HG02642 (cell line): Measurements from ENCODE around the gene ERMN.
"Not testable (repeated sequence)": the region's sequence is repeated elsewhere in the genome, so short reads cannot be mapped to it uniquely, and the experiment has no call there.

Source experiments
- ATAC-seq: cut with Tn5 transposase; IDR thresholded peaks from one replicate; pipeline ENCODE4 v1.9.1; 2021; ENCODE audit warnings: mild to moderate bottlenecking; ENCODE audit not compliant: unreplicated experiment, poor library complexity

ERMN gene, protein sequence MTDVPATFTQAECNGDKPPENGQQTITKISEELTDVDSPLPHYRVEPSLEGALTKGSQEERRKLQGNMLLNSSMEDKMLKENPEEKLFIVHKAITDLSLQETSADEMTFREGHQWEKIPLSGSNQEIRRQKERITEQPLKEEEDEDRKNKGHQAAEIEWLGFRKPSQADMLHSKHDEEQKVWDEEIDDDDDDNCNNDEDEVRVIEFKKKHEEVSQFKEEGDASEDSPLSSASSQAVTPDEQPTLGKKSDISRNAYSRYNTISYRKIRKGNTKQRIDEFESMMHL

DNA sequence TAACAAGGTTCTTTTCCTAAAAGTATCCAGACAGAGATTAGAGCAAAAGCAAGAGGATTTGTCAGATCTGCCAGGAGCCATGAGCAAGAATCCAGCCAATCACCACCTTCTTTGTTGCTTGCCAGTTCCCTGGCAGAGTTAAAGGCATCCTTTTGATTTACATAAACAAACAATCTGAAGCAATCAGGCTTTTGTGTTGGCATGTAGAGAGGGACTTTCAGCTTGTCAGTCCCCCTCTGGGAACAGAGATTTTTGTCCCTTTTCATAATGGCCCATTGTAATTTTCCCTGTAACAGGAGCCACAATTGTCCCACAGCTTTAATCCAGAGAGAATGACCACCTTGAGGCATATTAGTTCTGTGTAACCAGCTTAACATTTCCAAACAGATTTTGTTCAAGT lies at the start of gene ERMN:
TSS of gene ERMN (minus strand) at position 39 of the 400 bp plus-strand sequence. CDS start 182 bp downstream, outside the sequence.
- ATAC-seq, result no peak

DNA sequence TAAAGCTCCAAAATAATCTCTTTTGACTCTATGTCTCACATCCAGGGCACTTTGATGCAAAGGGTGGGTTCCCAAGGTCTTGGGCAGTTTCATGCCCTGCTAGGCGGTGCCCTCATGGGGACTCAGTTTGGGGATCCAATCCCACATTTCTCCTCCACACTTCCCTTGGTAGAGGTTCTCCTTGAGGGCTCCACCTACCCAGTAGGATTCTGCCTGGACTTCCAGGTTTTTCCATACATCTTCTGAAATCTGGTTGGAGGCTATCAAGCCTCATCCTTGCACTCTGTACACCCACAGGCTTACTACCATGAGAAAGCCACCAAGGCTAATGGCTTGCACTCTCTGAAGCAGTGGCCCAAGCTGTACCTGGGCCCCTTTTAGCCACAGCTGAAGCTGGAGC lies 49.8 kb upstream of the ERMN start:
- no peak for ATAC-seq

DNA sequence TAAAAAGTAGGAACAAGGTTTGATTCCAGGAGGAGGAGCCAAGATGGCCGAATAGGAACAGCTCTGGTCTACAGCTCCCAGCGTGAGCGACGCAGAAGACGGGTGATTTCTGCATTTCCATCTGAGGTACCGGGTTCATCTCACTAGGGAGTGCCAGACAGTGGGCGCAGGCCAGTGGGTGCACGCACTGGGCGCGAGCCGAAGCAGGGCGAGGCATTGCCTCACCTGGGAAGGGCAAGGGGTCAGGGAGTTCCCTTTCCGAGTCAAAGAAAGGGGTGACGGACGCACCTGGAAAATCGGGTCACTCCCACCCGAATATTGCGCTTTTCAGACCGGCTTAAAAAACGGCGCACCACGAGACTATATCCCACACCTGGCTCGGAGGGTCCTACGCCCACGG lies 42.9 kb upstream of the ERMN start:
- not testable (repeated sequence) for ATAC-seq

DNA sequence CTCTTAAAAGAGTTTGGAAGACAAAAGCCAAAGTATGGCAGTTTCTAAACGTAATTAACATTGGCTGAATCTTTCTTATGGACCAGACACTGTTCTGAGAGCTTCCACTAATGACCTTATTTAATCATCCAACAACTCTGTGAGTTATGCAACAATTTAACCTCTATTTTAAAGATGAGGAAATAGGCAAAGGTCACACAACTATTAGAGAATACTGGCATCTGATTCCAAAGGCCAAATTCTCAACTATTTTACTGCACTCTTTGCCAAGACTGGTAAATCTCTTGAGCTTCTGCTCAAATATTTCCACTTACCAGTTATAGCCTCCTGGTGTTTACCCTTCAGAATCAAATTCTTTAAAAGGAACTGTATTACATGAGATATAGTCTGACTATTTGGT lies 42.1 kb upstream of the ERMN start:
- no peak for ATAC-seq

DNA sequence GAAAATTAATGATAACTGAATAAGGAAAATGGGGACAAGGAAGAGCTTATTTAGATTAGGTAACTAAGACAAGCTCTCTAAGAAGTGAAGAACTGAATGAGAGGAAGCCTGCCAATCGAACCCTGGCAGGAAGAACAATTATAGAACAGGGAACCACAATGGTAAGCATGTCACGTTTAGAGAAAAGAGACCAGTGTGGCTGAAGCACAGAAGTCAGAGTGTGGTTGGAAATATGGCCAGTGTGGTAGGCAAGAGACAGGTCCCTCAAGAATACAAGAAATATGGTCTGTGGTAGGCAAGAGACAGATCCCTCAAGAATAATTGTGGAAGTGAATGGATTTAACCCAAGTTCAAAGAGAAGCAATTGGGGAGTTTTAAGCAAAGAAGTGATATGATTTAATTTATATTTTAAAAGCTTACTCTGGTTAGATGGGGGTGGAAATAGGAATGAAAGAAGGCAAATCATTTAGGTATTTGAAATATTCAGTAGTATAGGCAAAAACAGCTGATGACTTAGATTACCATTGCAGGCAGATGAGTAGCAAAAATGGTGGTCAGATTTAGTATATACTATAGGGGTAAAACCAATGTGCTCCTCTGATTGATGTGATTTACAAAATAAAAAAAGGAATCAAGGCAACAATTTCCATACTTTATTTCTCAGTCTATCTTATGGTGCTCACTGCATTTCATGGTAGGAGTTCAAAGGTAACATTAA lies 38.8 kb upstream of the ERMN start:
- ATAC-seq, result peak; percentile 89

DNA sequence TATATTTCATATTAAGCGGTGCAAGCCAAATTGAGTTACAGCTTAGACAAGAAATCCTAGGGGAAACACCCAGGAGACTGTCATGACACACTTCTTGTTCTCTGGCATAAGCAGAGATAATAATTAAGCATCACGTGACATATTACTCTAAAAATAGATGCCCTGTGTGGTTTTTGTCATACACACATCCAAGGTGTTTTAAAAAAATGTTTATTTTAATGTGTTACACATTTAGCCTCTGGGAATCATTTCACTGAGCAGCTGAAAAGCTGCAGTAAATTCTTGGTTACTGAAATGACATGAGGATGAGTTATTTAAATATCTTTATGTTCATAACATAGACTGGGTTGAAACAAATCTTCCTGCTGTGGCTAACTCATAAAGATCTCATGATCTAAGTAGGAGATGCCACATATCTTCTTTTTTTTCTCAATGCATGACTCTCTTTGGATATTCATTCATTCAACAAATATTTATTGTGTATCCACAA lies 38.0 kb upstream of the ERMN start:
- ATAC-seq, result peak; percentile 62

DNA sequence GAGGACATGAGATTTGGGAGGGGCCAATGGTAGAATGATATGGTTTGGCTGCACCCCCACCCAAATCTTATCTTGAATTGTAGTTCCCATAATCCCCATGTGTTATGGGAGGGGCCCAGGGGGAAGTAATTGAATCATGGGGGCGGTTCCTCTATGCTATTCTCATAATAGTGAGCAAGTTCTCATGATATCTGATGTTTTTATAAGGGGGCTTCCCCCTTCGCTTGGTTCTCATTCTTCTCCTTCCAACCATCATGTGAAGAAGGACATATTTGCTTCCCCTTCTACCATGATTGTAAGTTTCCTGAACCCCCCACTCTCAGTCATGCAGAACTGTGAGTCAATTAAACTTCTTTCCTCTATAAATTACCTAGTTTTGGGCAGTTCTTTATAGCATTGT lies 37.0 kb upstream of the ERMN start:
- ATAC-seq, result no peak

DNA sequence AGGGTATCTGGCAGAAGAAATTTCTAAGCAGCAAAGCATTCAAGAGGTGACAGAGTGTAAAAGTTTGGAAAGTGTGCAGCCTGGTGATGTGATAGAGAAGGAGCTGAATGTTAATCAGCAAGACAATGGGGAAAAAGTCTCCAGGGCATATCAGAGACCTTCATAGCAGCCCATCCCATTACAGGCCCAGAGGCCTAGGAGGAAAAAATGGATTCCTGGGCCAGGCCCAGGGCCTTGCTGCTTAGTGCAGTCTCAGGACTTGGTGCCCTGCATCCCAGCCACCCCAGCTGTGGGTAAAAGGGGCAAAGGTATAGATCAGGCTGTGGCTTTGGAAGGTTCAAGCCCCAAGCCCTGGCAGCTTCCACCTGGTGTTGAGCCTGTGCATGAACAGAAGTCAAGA lies 35.9 kb upstream of the ERMN start:
- ATAC-seq, result no peak

DNA sequence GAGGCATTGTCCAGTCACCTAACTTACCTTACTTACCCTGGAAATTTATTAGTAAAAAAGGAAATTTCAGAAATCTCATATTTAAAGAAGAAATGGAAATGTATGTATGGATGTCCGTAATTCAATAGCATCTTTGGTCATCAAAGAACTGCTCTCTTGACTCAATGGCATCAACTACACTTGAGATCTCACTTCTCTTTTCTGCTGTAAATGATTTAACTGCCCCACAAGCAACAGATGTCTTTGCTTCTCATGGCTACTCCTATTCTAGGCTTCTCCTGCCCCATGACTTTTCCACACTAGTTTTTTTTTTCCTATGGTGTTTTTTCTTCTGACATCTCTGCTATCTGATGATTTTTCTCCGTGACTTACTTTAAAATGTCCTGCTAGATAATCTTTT lies 34.0 kb upstream of the ERMN start:
- no peak for ATAC-seq

DNA sequence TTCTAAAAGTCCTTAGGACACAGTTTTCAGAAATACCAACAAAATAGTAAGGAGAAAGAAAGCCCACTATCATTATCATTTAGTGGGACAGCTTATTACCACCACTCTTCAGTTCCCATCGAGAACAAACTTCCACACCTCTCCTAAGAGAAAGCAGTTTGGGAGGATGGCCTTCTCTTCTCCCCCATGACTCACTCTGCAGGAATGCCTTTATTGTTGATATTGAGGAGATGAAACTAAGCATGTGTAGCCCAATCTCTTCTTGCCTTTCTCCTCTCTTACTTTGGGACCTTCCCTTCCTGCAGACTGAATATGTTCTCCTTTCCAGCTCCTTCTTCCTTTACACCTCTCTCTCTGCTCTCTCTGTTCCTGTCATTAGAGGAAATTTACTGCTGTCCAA lies 30.0 kb upstream of the ERMN start:
- no peak for ATAC-seq

DNA sequence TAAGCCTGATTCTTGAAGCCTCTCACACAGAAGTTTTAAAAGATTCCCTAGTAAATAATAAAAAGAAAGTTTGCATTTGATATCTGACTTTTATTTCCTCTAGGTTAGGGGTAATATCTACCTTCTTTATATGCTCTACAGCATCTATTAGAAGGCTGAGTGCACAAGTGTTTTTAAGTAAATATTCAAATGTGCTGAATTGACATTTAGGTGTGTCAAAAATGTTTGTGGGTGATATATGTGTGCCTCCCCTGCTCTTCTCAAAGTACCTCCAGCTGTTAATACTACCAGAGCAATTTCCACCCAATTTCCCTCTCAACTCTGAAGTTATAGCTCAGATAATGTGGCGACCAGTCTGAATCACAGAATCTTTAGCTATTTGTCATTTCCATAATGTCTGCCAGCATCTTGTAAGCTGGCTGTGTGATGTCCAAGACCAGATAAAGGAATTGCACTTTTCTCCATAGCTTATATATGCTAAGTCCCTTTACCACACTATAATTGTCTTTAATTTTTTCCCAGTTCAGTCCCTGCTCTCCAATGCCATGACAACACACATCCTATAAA lies 24.4 kb upstream of the ERMN start:
- ATAC-seq, result no peak

DNA sequence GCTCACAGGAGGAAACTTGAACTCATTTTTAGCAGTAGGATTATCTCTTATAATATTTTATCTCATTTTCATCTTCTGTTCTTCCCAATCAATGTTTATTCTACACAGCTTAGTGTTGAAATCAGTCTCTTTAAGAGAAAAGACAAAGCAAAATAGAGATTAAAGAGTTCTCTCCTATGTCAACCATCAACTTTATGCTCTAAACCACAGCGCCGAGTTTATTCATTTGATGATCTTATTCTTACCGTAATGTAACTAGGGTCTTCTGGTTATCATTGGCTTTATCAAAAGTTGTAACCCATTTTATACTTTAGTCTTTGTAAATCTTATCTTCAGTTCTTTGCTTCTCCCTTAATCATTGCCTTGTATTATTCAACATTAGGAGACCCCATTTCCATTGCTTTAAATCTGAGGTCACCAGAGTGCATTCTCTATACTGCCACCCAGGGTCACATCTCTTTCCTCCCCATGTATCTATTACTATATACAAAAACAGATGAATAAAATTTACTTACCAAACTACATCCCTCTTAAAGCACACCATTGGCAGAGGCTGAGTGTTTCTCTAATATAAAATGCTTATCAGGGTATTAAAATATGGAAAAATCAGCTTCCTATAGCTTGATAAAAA lies 22.8 kb upstream of the ERMN start:
- no peak for ATAC-seq

DNA sequence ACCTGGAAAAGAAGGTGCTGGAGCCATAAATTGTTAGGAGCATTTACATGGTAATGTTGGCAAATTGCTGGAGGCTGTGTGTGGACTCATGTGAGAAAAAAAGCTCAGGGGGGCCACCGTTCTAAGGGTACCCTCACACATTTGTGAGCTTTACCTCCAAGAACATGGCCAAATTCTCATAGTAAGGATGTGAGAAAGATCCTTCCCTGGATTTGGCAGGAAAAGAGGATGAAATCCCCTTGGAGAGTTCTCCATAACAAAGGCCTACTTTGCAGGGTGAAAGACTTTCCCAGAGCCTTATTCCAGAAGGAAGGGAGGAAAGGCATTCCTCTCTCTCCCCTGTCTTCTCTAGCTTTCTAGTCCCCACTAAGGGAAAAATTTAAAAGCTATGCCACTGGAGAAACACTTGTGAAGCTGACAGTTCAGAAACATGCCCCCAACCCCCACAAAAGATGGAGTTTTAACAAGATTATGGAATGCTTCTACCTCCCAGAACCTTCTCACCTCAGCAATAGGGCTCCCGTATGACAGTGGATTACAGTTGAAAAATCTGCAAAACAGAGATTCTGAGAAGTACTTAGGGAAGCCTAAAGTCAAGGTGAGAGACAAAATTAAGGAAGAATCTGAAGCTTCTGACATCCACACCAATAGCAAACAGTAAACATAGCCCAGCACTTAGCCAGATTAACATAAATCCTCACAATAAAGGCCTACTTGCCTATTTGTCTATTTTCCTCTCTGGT lies 20.2 kb upstream of the ERMN start:
- no peak for ATAC-seq

DNA sequence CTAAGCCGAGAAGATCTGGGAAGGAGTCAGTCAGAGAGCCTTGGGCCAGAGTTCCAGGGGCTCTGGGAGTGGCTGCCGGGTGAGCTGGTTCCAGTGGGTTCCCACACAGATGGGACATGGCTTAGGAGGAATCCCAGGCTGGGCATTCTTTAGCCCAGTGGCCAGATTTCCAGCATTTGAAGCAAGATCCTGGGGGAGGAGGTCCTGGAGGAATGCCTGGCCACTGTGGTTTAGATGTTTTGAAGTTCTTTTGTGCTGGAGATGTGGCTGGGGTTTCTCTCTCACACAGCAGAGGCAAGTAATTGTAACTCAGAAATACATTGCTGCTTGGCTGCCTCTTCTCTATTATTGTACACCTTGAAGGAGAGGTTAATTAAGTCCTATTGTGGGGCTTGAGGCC lies 15.8 kb upstream of the ERMN start:
- not testable (repeated sequence) for ATAC-seq

DNA sequence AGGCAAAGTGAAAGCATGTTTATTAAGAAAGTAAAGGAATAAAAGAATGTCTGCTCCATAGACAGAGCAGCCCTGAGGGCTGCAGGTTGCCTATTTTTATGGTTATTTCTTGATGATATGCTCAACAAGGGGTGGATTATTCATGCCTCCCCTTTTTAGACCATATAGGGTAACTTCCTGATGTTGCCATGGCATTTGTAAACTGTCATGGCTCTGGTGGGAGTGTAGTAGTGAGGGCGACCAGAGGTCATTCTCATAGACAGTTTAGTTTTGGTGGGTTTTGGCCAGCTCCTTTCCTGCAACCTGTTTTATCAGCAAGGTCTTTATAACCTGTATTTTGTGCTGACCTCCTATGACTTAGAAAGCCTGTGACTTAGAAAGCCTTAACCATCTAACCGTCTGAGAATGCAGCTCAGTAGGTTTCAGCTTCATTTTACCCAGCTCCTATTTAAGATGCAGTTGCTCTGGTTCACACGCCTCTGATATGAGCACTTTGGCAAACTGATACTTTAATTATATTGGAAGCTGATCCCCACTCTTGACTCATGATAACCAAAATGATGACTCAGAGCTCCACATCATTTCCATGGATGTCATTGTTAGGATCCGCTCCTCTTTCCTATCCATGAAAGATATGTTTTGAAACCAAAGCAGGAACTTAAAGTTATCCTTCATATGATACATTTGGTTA lies 14.5 kb upstream of the ERMN start:
- no peak for ATAC-seq

DNA sequence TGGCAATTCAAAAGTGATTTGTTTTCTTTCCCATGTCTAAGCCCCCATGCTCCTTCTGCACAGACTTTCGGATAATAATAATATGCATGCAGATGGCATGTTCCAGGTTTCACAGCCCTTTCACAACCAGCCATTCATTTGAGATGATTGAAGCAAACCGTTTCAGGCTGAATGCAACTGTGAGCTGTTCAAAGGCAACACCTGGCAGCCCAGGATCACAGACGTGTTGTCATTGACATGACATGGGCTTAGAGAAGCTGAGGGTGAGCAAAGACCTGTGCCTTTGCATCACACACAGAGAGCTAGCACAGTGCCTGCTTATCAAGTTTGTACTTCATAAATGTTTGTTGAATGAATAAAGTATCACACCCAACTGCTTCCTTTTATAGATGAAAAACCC lies 12.4 kb upstream of the ERMN start:
- ATAC-seq, result no peak

DNA sequence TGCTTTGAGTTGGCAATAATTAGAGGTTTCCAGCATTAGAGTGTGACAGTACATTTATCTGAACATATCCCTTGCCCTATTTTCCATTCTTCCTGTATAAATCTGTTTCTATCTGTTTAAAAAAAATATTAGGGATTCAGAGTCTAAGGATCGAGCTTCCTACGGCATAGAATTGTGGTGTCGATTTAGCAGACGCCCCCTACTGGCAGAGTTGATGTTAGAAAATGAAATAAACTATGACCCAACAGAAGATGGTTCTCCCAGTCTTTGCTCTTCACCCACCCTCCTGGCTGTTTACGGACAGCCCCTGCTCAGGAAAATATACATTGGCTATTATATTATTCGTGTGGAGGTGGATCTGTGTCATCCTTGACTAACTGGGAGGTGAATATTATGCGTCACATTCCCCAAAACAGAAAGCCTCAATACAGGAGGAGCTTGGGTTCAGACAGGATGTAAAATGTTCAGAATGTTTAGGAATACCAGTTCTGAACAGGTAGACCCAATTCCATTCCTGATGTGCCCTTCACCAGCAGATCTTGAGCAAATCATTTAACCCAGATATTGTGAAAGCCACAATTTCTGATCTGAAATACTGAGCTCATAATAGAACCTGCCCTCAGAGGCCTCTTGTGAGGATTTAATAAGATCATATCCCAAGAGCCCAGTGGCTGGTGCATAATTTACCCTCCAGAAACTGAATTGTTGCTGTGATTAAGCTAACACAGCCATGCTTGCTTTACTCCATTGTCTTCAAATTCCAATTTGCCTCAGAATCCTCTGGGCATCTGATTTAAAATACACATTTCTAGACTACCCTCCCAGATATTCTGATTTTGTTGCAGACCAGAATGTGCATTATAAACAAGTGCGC lies 10.8 kb upstream of the ERMN start:
- ATAC-seq, result peak; percentile 67

DNA sequence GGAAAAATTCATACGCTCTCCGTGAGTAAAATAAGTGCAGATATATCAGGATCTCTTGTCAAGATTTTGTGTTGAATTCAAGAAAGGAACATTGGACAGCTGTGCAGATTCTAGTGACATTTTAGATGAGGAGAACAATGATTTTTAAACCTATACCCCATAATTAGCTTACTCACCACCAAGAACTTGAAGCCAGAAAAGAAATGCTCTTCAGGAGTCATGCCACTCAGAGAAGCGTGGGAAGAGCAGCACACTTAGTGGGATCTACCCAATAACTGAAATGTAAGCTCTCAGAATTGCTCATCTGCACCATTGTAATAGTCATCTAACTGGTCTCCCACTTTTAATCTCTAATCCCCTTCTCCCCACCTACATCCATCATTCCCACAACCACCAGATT lies 9.2 kb upstream of the ERMN start:
- ATAC-seq, result no peak

DNA sequence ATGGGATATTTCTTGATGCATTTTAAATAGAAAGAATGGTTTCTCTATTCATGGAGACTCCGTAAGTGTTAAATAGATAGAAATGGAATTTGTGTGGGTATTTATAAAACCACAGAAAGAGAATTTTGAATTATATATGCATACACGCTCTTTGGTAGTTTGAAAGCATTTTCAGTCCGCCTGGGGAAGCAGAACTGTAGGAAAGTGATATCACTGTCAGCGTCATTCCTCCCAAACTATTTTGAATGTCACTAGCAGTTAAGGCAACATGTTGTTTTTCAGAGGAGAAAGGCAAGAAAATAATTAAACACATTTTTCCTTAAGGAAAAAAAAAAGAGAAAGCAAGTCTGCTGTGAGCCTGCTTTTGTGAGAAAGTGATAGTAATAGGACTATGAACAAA lies 8.7 kb upstream of the ERMN start:
- no peak for ATAC-seq
